ENCODE measurements around the gene NACC2.

- TF ChIP-seq ZNF146 (CRISPR knock-in tag; IDR thresholded peaks at IDR 0.05; ENCODE audit: unreplicated experiment), result no peak
- TF ChIP-seq ZBTB33 (CRISPR knock-in tag; IDR thresholded peaks at IDR 0.05), result no peak
- no peak for TF ChIP-seq TFAM (CRISPR knock-in tag; conservative IDR thresholded peaks at IDR 0.05)
- no peak for TF ChIP-seq CTCF (IDR thresholded peaks at IDR 0.05 in 2 of 3, conservative IDR thresholded peaks at IDR 0.05 in 1 of 3; ENCODE audit: insufficient read depth in 2 of 3, low read depth in 1 of 3, low read length in 3 of 3)
- TF ChIP-seq JUN (IDR thresholded peaks at IDR 0.05; ENCODE audit: borderline replicate concordance, low read depth, low read length), result no peak
- no peak for TF ChIP-seq JUN (CRISPR knock-in tag; IDR thresholded peaks at IDR 0.05; ENCODE audit: borderline replicate concordance)
- TF ChIP-seq HDGF (IDR thresholded peaks at IDR 0.05), result no peak
- TF ChIP-seq POLR2AphosphoS2 (IDR thresholded peaks at IDR 0.05; ENCODE audit: low read length), result no peak
- no peak for TF ChIP-seq ZEB2 (IDR thresholded peaks at IDR 0.05)
- TF ChIP-seq SMAD4 (CRISPR knock-in tag; conservative IDR thresholded peaks at IDR 0.05), result no peak
These were observed 25.4 kb upstream of the NACC2 start for GRCh38 chr9:136120438-136120844.

Data from K562 (cell line).